ENCODE measurements around the gene GGA3. TPM values are rescaled to one million over a fixed set of nuclear protein-coding genes. Genes with fewer than 3 reads are reported as not detected.

The GGA3 gene
- total and polyA plus RNA-seq, 10 of the 15 experiments (the other 5 are each of a cell fraction or from before 2014, with no cell fraction given): 7.0 to 57.5 (median 34.0) TPM

DNA sequence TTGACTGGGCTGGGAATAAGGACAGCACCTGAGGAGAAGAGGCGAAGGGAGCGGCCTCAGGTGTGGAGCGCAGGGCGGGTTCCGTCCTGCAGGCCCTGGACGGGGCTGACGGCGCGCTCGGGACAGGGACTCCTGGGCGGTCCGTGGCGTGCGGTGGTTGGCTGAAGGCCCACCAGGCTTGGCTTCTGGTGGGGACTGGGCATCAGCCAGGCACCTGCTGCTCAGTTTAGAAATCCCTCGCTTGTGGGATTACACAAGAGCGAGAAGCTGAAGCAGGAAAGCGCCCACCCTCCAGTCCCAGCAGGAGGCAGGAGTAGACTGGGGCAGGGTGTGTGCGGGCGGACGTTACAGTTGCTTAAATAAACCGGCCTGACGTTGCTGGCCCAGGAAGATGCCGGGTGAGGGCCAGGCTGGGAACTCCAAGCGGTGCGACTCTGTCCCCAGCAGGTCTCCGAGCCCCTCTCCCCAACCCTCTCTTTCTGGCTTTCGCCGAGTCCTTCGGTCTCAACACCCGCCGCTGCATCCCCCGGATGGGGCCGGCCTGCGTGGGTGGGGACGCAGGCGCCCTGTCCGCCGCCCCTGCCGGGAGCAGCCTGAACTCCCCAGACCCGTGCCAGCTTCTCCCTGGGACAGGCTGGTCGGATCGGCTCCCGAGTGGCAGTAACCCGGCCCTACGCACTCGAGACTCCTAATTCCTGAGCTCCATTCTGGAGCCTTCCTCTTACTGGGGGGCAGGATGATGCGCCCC, 9.0 kb upstream of the GGA3 start (continued):
- TF ChIP-seq, protein P1, sequence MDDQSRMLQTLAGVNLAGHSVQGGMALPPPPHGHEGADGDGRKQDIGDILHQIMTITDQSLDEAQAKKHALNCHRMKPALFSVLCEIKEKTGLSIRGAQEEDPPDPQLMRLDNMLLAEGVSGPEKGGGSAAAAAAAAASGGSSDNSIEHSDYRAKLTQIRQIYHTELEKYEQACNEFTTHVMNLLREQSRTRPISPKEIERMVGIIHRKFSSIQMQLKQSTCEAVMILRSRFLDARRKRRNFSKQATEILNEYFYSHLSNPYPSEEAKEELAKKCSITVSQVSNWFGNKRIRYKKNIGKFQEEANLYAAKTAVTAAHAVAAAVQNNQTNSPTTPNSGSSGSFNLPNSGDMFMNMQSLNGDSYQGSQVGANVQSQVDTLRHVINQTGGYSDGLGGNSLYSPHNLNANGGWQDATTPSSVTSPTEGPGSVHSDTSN (IDR thresholded peaks at IDR 0.05; ENCODE audit: insufficient replicate concordance, low read depth, low read length): no peak
- TF ChIP-seq PML (IDR thresholded peaks at IDR 0.05; ENCODE audit: low read length): no peak
- TF ChIP-seq PAX5 (IDR thresholded peaks at IDR 0.05; ENCODE audit: borderline replicate concordance, low read depth, low read length): no peak; the same call in 1 of the 2 replicates
- TF ChIP-seq POLR2AphosphoS5 (IDR thresholded peaks at IDR 0.05; ENCODE audit: low read length): 0 out of 2 replicates have a peak, but pooled peaks have one; percentile 52
- TF ChIP-seq, protein P2, sequence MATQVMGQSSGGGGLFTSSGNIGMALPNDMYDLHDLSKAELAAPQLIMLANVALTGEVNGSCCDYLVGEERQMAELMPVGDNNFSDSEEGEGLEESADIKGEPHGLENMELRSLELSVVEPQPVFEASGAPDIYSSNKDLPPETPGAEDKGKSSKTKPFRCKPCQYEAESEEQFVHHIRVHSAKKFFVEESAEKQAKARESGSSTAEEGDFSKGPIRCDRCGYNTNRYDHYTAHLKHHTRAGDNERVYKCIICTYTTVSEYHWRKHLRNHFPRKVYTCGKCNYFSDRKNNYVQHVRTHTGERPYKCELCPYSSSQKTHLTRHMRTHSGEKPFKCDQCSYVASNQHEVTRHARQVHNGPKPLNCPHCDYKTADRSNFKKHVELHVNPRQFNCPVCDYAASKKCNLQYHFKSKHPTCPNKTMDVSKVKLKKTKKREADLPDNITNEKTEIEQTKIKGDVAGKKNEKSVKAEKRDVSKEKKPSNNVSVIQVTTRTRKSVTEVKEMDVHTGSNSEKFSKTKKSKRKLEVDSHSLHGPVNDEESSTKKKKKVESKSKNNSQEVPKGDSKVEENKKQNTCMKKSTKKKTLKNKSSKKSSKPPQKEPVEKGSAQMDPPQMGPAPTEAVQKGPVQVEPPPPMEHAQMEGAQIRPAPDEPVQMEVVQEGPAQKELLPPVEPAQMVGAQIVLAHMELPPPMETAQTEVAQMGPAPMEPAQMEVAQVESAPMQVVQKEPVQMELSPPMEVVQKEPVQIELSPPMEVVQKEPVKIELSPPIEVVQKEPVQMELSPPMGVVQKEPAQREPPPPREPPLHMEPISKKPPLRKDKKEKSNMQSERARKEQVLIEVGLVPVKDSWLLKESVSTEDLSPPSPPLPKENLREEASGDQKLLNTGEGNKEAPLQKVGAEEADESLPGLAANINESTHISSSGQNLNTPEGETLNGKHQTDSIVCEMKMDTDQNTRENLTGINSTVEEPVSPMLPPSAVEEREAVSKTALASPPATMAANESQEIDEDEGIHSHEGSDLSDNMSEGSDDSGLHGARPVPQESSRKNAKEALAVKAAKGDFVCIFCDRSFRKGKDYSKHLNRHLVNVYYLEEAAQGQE (IDR thresholded peaks at IDR 0.05; ENCODE audit: low read depth, low read length): no peak
- 0 out of 2 replicates have a peak, but pooled peaks have one; percentile 1 for TF ChIP-seq TAF1 (IDR thresholded peaks at IDR 0.05; ENCODE audit: borderline replicate concordance, low read depth, low read length)
- TF ChIP-seq ZNF207 (IDR thresholded peaks at IDR 0.05; ENCODE audit: borderline replicate concordance): no peak
- no peak for TF ChIP-seq STAT1 (conservative IDR thresholded peaks at IDR 0.05)
- TF ChIP-seq POLR2A (IDR thresholded peaks at IDR 0.05; ENCODE audit: low read depth, low read length): peak; percentile 50
- no peak for TF ChIP-seq EP300 (IDR thresholded peaks at IDR 0.05; ENCODE audit: borderline replicate concordance in 1 of 2, control insufficient read depth in 1 of 2, low read depth in 2 of 2, low read length in 2 of 2)
- TF ChIP-seq IRF4 (IDR thresholded peaks at IDR 0.05; ENCODE audit: low read depth, low read length): no peak
- no peak for TF ChIP-seq TCF7 (IDR thresholded peaks at IDR 0.05; ENCODE audit: borderline replicate concordance)
- TF ChIP-seq ZZZ3 (IDR thresholded peaks at IDR 0.05; ENCODE audit: control insufficient read depth, insufficient read length, low read depth): no peak
- TF ChIP-seq, protein P3, sequence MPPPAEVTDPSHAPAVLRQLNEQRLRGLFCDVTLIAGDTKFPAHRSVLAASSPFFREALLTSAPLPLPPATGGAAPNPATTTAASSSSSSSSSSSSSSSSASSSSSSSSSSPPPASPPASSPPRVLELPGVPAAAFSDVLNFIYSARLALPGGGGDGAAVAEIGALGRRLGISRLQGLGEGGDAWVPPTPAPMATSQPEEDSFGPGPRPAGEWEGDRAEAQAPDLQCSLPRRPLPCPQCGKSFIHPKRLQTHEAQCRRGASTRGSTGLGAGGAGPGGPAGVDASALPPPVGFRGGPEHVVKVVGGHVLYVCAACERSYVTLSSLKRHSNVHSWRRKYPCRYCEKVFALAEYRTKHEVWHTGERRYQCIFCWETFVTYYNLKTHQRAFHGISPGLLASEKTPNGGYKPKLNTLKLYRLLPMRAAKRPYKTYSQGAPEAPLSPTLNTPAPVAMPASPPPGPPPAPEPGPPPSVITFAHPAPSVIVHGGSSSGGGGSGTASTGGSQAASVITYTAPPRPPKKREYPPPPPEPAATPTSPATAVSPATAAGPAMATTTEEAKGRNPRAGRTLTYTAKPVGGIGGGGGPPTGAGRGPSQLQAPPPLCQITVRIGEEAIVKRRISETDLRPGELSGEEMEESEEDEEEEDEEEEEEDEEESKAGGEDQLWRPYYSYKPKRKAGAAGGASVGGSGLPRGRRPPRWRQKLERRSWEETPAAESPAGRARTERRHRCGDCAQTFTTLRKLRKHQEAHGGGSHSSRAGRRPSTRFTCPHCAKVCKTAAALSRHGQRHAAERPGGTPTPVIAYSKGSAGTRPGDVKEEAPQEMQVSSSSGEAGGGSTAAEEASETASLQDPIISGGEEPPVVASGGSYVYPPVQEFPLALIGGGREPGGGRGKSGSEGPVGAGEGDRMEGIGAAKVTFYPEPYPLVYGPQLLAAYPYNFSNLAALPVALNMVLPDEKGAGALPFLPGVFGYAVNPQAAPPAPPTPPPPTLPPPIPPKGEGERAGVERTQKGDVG (CRISPR knock-in tag; IDR thresholded peaks at IDR 0.05): no peak
- no peak for TF ChIP-seq NBN (IDR thresholded peaks at IDR 0.05)
- TF ChIP-seq RCOR1 (conservative IDR thresholded peaks at IDR 0.05; ENCODE audit: low read depth, low read length): no peak
- peak; percentile 27; the same call in 1 of the 2 replicates for TF ChIP-seq SMC3 (IDR thresholded peaks at IDR 0.05; ENCODE audit: borderline replicate concordance, low read length)
- no peak for TF ChIP-seq ASH2L (IDR thresholded peaks at IDR 0.05; ENCODE audit: borderline replicate concordance, low read depth)
- peak in 1 of 2 experiments; percentile 34; a peak in 1 of 4 replicates for TF ChIP-seq BHLHE40 (IDR thresholded peaks at IDR 0.05; ENCODE audit: borderline replicate concordance in 1 of 2, low read depth in 2 of 2, low read length in 1 of 2)
- no peak for TF ChIP-seq MEF2A (IDR thresholded peaks at IDR 0.05; ENCODE audit: insufficient read depth, low read depth, low read length)
- no peak for TF ChIP-seq MTA2 (IDR thresholded peaks at IDR 0.05; ENCODE audit: low read depth)

Measured in GM12878 (cell line).